Activated CD8-positive, alpha-beta T cell treated with anti-CD3 and anti-CD28 coated beads, Interleukin-2, amount 10 ng/mL, durations not matched to agents 7 days and 5 days (primary cell): ENCODE data around the gene CLIP1. TPM values are rescaled to one million over a fixed set of nuclear protein-coding genes. Genes with fewer than 3 reads are reported as not detected.
"Not testable (repeated sequence)": the region's sequence is repeated elsewhere in the genome, so short reads cannot be mapped to it uniquely, and the experiment has no call there.

Experiments used
- ATAC-seq: fragments of 150-1000 bp; cut with Tn5 transposase; one replicate; pipeline ENCODE4 v1.10.0; 2021; ENCODE audit warnings: moderate library complexity
- CTCF ChIA-PET: fragments of 350-600 bp; sonication (Branson Sonifier 250); formaldehyde crosslinking; loops from one replicate; lab custom pipeline; 2021; ENCODE audit warnings: antibody characterized with exemption; lab: Charles Lee
- POLR2A ChIA-PET: fragments of 350-600 bp; sonication (Branson Sonifier 250); formaldehyde crosslinking; loops from one replicate; lab custom pipeline; 2021; ENCODE audit warnings: antibody characterized with exemption; lab: Charles Lee
- DNase-seq: peaks from one replicate; pipeline ENCODE4 v3.0.0-alpha.2; 2020
- H3K27ac Mint-ChIP-seq: one replicate; pipeline ENCODE4 v1.8.0; 2021; ENCODE audit warnings: mild to moderate bottlenecking, mixed read lengths
- H3K27me3 Mint-ChIP-seq: one replicate; pipeline ENCODE4 v1.8.0; 2021; ENCODE audit warnings: low read depth, mixed read lengths
- H3K36me3 Mint-ChIP-seq: one replicate; pipeline ENCODE4 v1.8.0; 2021; ENCODE audit warnings: low read depth, mixed read lengths
- H3K4me1 Mint-ChIP-seq: one replicate; pipeline ENCODE4 v1.8.0; 2021; ENCODE audit warnings: low read depth, mixed read lengths
- H3K4me3 Mint-ChIP-seq: one replicate; pipeline ENCODE4 v1.8.0; 2021; ENCODE audit warnings: mild to moderate bottlenecking, mixed read lengths
- H3K9me3 Mint-ChIP-seq: one replicate; pipeline ENCODE4 v1.8.0; 2022; ENCODE audit warnings: mixed read lengths; ENCODE audit not compliant: insufficient read depth
- total RNA-seq, 2 experiments: library from RNA; stranded (reverse); gene quantifications; one replicate each; pipeline ENCODE4 v1.2.3, GENCODE V29; 2021

Gene CLIP1
- total RNA-seq: 10 to 100 TPM; 61.4 to 63.2 TPM

DNA sequence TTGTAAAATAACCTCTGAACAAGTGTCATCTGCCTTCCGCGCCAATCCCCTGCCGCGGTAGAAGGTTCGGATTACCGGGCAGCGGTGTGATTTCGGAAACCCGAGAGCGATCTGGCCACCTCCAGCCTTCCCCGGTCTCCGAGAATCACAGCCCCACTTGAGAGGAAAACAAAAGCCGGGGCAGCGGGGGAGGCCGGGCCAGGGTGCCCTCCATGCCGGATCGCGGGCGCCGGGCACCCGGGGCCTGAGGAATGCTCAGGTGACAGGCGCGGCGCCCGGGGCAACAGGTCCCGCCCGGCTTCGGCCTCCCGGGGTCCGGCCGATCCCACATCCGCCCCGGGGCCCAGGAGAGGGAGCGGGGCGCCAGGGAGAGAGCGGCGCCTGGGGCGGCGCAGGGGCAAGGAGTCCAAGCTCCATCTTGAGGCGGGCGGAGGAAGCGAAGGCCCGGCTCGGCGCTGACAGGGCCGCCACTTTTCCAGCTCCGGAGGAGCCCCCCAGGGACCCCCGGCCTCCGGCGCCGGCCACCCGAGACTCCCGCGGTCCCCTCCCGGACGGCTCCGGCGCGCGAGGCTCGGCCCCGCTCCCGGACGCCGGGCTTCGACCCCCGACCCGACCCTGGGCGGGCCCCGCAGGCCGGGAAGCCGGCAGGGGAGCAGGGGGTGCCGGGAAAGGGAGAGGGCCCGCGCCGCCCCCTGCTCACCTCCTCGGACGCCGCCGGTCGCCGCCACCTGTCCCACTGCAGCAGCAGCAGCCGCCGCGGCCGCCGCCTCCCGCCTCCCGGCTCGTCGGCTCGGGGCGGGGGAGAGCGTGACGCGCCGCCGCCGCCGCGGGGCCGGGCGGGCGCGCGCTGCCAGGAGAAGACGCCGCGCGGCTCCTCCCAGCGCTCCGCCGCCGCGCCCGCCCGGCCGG is at the start of gene CLIP1:
TSS of gene CLIP1 (minus strand) at position 849 of the 909 bp plus-strand sequence. CDS start 42,217 bp downstream, outside the sequence.
- CTCF ChIA-PET: interaction anchor here (0.7 to 3.1 kb wide), 8 partner anchors 8 to 372 kb away, joined by 3 to 31 read pairs (median 4); no protein-coding TSS in a partner anchor
- peaks cover 30% of the 10 kb centered on the region for H3K4me1 Mint-ChIP-seq
- POLR2A ChIA-PET: interaction anchor here (0.5 to 2.3 kb wide), 4 partner anchors 10 to 463 kb away, joined by 3 to 5 read pairs (median 4); no protein-coding TSS in a partner anchor
- peaks cover 3% of the 10 kb centered on the region for H3K27me3 Mint-ChIP-seq
- peaks cover 6% of the 10 kb centered on the region for H3K36me3 Mint-ChIP-seq
- ATAC-seq: peak; percentile 88
- H3K27ac Mint-ChIP-seq: peak within 1 kb of the TSS; percentile 89
- no peaks in the 10 kb centered on the region for H3K9me3 Mint-ChIP-seq
- H3K4me3 Mint-ChIP-seq: peak within 1 kb of the TSS; percentile 88
- DNase-seq: peak; percentile 64

DNA sequence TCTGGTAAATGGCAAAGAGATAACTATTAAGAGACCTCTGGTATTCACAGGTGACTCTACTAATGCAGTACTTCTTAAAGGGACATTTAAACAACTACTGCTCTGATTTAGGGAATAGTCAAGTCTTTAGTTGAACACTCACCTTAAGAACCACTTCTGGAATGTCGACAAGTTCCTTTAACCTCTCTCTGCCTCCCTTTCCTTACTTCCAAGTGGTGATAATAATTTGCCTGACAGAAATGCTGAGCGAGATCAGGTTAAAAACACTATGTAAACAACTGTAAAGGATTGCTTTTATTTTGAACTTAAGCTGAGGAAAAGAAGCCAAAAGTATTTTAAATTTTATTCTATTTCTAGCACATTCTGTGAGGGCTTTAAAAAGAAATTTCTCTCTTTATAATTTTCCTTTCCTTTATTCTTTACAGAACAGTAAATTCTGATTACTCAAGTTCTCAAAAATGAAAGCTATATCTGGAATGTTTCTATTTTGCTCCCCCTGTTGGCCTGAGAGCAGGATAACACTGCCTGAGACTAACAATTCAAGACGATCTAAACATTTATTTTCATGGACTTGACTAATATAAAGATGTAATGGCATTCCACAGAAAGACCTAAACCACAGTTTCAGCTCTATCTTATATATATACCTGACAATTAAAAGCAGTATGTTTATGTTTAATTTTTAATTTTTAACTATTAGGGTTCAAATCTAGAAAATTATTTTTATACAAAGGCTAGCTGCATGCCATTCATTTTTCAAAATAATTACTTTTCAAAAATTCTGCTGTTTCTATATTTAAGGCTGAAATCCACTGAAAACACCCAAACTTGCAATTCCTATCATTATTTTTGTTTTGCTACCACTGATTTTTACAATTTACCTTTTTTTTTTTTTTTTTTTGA is 49.1 kb upstream of the CLIP1 start:
- CTCF ChIA-PET: interaction anchor here (0.7 to 6.3 kb wide), 39 partner anchors 8 to 166 kb away, joined by 3 to 253 read pairs (median 5); partner anchors contain the start of genes CLIP1 and ZCCHC8
- ATAC-seq (peak; percentile 56), DNase-seq (no peak)

DNA sequence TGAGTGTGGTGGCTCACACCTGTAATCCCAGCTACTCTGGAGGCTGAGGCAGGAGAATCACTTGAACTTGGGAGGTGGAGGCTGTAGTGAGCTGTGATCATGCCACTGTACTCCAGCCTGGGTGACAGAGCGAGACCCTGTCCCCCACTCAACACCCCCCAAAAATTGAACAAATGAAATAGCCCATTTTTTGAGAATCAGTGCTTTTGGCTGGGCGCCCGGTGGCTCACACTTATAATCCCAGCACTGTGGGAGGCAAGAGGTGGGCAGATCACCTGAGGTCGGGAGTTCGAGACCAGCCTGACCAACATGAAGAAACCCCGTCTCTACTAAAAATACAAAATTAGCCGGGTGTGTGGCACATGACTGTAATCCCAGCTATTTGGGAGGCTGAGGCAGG is 48.1 kb upstream of the CLIP1 start:
- H3K9me3 Mint-ChIP-seq, DNase-seq, H3K4me3 Mint-ChIP-seq, ATAC-seq, H3K27ac Mint-ChIP-seq, POLR2A ChIA-PET, H3K27me3 Mint-ChIP-seq: not testable (repeated sequence)
- H3K36me3 Mint-ChIP-seq: peaks cover 24% of the 10 kb centered on the region
- CTCF ChIA-PET: interaction anchor here (1.0 to 6.3 kb wide), 16 partner anchors 11 to 76 kb away, joined by 3 to 253 read pairs (median 8); partner anchors contain the start of genes CLIP1 and ZCCHC8
- H3K4me1 Mint-ChIP-seq: peaks cover 20% of the 10 kb centered on the region

More for the DNA sequence above, 49.1 kb upstream of the CLIP1 start:
- Mint-ChIP-seq H3K36me3 (peaks cover 34% of the 10 kb centered on the region), H3K4me3 (no peak overlapping the region), H3K9me3 (no peaks in the 10 kb centered on the region), H3K27me3 (no peaks in the 10 kb centered on the region), H3K27ac (no peak overlapping the region), H3K4me1 (peaks cover 23% of the 10 kb centered on the region)
- POLR2A ChIA-PET: interaction anchor here (0.6 to 1.3 kb wide), 5 partner anchors 10 to 72 kb away, joined by 3 to 6 read pairs (median 3); partner anchors contain the start of gene CLIP1

DNA sequence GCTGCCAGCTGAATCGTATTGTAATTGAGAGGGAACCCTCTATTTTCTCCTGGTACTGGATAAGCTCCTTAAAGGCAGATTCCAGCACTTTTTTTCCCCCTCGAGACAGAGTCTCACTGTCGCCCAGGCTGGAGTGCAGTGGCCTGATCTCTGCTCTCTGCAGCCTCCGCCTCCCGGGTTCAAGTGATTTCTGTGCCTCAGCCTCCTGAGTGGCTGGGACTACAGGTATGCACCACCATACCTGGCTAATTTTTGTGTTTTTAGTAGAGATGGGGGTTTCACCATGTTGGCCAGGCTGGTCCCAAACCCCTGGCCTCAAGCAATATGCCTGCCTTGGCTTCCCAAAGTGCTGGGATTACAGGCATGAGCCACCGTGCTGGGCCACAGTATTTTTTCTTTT is 47.4 kb upstream of the CLIP1 start:
- H3K36me3 Mint-ChIP-seq: peaks cover 19% of the 10 kb centered on the region
- not testable (repeated sequence) for H3K27me3 Mint-ChIP-seq, ATAC-seq, H3K4me3 Mint-ChIP-seq, H3K27ac Mint-ChIP-seq, DNase-seq, H3K9me3 Mint-ChIP-seq
- ChIA-PET POLR2A (interaction anchor here (0.6 kb wide), 1 partner anchor 22 kb away, joined by 3 read pairs; no protein-coding TSS in a partner anchor), CTCF (interaction anchor here (1.0 to 6.3 kb wide), 2 partner anchors 55 to 69 kb away, joined by 3 to 253 read pairs; no protein-coding TSS in a partner anchor)
- H3K4me1 Mint-ChIP-seq: peaks cover 16% of the 10 kb centered on the region

DNA sequence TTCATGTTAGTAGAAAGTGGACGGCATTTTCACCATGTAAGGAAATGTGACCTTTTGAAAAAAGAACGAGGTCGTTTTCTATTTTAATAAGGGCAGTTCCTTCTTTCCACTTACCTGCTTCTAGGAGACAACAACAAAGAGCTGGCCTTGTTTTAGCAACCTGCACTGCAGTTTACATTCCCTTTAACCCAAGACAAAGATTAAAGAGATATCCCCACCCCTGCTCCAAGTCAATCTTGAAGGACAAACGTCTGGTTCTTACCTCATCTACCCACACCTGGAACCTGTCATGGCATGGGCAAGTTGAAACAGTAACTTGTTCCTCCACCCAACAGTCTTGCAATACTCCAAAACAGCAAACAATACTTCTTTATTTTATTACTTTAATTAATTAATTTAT is 45.5 kb upstream of the CLIP1 start:
- ChIA-PET POLR2A (no interaction called here), CTCF (interaction anchor here (1.0 to 2.6 kb wide), 2 partner anchors 16 to 68 kb away, joined by 3 to 11 read pairs; no protein-coding TSS in a partner anchor)
- no peaks in the 10 kb centered on the region for H3K27me3 Mint-ChIP-seq
- no peak overlapping the region for H3K27ac Mint-ChIP-seq
- no peak for DNase-seq
- H3K9me3 Mint-ChIP-seq: no peaks in the 10 kb centered on the region
- no peak overlapping the region for H3K4me3 Mint-ChIP-seq
- no peak for ATAC-seq
- peaks cover 6% of the 10 kb centered on the region for H3K36me3 Mint-ChIP-seq
- peaks cover 8% of the 10 kb centered on the region for H3K4me1 Mint-ChIP-seq

DNA sequence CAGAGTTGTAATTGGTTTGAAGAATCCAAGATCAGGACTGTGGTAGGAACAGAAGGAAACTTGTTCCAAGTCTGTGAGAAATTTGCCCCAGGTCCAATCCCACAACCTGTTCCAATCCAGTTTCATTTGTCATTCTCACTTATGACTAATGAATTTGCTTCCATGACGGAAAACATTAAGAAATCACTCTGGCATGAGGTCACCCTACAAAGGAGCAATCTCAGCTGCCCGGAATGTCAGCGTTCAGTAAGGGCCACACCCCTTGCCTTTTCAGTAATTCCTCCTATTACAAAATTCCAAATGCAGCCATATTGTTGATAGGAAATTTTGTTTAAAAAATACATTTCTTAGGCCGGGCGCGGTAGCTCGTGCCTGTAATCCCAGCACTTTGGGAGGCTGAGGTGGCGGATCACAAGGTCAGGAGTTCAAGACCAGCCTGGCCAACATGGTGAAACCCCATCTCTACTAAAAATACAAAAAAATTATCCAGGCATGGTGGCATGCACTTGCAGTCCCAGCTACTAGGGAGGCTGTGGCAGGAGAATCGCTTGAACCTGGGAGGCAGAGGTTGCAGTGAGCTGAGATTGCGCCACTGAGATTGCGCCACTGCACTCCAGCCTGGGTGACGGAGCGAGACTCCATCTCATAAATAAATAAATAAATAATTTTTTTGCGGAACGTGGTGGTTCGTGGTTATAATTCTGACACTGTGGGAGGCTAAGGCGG is 42.0 kb upstream of the CLIP1 start:
- H3K36me3 Mint-ChIP-seq, H3K4me1 Mint-ChIP-seq, H3K27ac Mint-ChIP-seq, H3K9me3 Mint-ChIP-seq, ATAC-seq, POLR2A ChIA-PET, DNase-seq, H3K27me3 Mint-ChIP-seq, H3K4me3 Mint-ChIP-seq: not testable (repeated sequence)
- CTCF ChIA-PET: interaction anchor here (1.4 kb wide), 1 partner anchor 7 kb away, joined by 5 read pairs; no protein-coding TSS in a partner anchor

DNA sequence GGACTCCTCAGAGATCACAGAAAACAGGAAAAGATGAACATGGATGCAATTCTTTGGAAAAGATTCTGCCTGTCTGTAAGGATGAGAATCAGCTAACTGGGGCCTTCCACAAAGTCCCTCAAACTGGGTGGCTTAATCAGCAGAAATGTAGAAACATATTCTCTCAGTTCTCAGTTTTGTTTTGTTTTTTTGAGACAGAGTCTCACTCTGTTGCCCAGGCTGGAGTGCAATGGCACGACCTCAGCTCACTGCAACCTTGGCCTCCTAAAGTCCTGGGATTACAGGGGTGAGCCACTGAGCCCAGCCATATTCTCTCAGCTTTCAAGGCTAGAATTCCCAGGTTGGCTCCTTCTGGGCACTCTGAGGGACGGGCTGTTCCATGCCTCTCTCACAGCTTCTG is 38.2 kb upstream of the CLIP1 start:
- H3K27ac Mint-ChIP-seq: no peak overlapping the region
- H3K27me3 Mint-ChIP-seq: no peaks in the 10 kb centered on the region
- H3K9me3 Mint-ChIP-seq: no peaks in the 10 kb centered on the region
- peaks cover 9% of the 10 kb centered on the region for H3K4me1 Mint-ChIP-seq
- CTCF ChIA-PET: interaction anchor here (1.4 to 2.5 kb wide), 3 partner anchors 11 to 61 kb away, joined by 4 to 8 read pairs (median 7); no protein-coding TSS in a partner anchor
- ATAC-seq: no peak
- DNase-seq: no peak
- POLR2A ChIA-PET: interaction anchor here (0.7 kb wide), 1 partner anchor 122 kb away, joined by 4 read pairs; no protein-coding TSS in a partner anchor
- H3K36me3 Mint-ChIP-seq: no peaks in the 10 kb centered on the region
- no peak overlapping the region for H3K4me3 Mint-ChIP-seq

DNA sequence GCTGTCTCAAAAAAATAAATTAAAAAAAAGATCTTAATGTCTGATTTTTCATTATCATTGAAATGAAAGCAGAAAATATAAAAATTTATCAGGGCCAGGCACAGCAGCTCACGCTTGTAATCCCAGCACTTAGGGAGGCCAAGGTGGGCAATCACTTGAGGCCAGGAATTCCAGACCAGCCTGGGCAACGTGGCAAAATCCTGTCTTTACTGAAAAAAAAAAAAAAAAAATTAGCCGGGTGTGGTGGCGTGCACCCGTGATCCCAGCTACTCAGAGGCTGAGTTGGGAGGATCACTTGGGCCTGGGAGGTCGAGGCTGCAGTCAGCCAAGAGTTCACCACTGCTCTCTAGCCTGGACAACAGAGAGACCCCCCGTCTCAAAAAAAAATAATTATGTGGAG is 37.6 kb upstream of the CLIP1 start:
- Mint-ChIP-seq H3K4me1 (peaks cover 9% of the 10 kb centered on the region), H3K27ac (no peak overlapping the region), H3K9me3 (no peaks in the 10 kb centered on the region), H3K4me3 (no peak overlapping the region), H3K36me3 (no peaks in the 10 kb centered on the region), H3K27me3 (no peaks in the 10 kb centered on the region)
- CTCF ChIA-PET: interaction anchor here (1.4 to 2.5 kb wide), 2 partner anchors 11 to 13 kb away, joined by 4 to 7 read pairs; no protein-coding TSS in a partner anchor
- POLR2A ChIA-PET: interaction anchor here (0.7 kb wide), 2 partner anchors 122 to 194 kb away, joined by 3 to 4 read pairs; no protein-coding TSS in a partner anchor
- DNase-seq (no peak), ATAC-seq (no peak)

DNA sequence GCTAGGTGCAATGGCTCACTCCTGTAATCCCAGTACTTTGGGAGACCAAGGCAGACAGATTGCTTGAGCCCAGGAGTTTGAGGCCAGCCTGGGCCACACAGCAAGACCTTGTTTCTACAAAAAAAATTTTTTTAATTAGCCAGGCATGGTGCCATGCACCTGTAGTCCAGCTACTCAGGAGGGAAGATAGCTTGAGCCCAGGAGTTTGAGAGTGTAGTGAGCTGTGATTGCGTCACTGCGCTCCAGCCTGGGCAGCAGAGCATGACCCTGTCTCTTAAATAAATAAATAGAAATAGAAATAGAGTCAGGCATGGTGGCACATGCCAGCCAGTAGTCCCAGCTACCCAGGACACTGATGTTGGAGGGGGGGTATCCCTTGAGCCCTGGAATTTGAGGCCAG is 36.7 kb upstream of the CLIP1 start:
- ChIA-PET CTCF (interaction anchor here (1.4 to 2.5 kb wide), 2 partner anchors 12 to 14 kb away, joined by 4 to 7 read pairs; no protein-coding TSS in a partner anchor), POLR2A (no interaction called here)
- Mint-ChIP-seq H3K27me3 (no peaks in the 10 kb centered on the region), H3K9me3 (no peaks in the 10 kb centered on the region), H3K27ac (no peak overlapping the region), H3K36me3 (no peaks in the 10 kb centered on the region), H3K4me1 (peaks cover 15% of the 10 kb centered on the region), H3K4me3 (no peak overlapping the region)
- no peak for ATAC-seq
- no peak for DNase-seq
